WTC11 (cell line): Measurements from ENCODE around the gene MYO15B. TPM values are rescaled to one million over a fixed set of nuclear protein-coding genes. Genes with fewer than 3 reads are reported as not detected.

ENCODE experiments used
- ATAC-seq: fragments of 200-7000 bp; cut with Tn5 transposase; 2 replicates; pipeline ENCODE4 v1.10.0; 2021; ENCODE audit warnings: mild to moderate bottlenecking, moderate library complexity
- CTCF ChIA-PET: fragments of 300-600 bp; sonication (Branson Sonifier 250); formaldehyde crosslinking; loops from one replicate; lab custom pipeline; 2021; ENCODE audit warnings: antibody characterized with exemption; lab: Charles Lee
- POLR2A ChIA-PET: fragments of 350-600 bp; sonication (Branson Sonifier 250); formaldehyde crosslinking; loops from one replicate; lab custom pipeline; 2021; ENCODE audit warnings: antibody characterized with exemption; lab: Charles Lee
- DNase-seq: peaks from one replicate; pipeline ENCODE4 v3.0.0; 2021; ENCODE audit warnings: low spot score
- H3K27ac Mint-ChIP-seq: 2 replicates; pipeline ENCODE4 v1.8.0; 2021; ENCODE audit warnings: mixed read lengths
- H3K27me3 Mint-ChIP-seq: 2 replicates; pipeline ENCODE4 v1.8.0; 2021; ENCODE audit warnings: low read depth, mild to moderate bottlenecking, moderate library complexity, mixed read lengths
- H3K36me3 Mint-ChIP-seq: 2 replicates; pipeline ENCODE4 v1.8.0; 2021; ENCODE audit warnings: mixed read lengths
- H3K4me1 Mint-ChIP-seq: 2 replicates; pipeline ENCODE4 v1.8.0; 2022; ENCODE audit warnings: mixed read lengths
- H3K4me3 Mint-ChIP-seq: 2 replicates; pipeline ENCODE4 v1.8.0; 2021; ENCODE audit warnings: mild to moderate bottlenecking, moderate library complexity, mixed read lengths
- H3K9me3 Mint-ChIP-seq: 2 replicates; pipeline ENCODE4 v1.8.0; 2021; ENCODE audit warnings: mixed read lengths
- CREB1 ChIP-seq: sonication (generic); formaldehyde crosslinking; IDR thresholded peaks from 2 replicates; pipeline ENCODE4 v1.8.0; 2023; ENCODE audit warnings: mild to moderate bottlenecking, missing genetic modification reagents
- EMX1 ChIP-seq: fragments of 250-450 bp; sonication (Bioruptor Pico); IDR thresholded peaks from 2 replicates; pipeline ENCODE4 v1.8.0; 2021; ENCODE audit warnings: mild to moderate bottlenecking
- FOXJ3 ChIP-seq: sonication (generic); formaldehyde crosslinking; IDR thresholded peaks from 2 replicates; pipeline ENCODE4 v1.9.0; 2021; ENCODE audit warnings: missing genetic modification reagents, mild to moderate bottlenecking, borderline replicate concordance
- GABPB1 ChIP-seq: sonication (generic); formaldehyde crosslinking; IDR thresholded peaks from 2 replicates; pipeline ENCODE4 v1.8.1; 2023; ENCODE audit warnings: mild to moderate bottlenecking, missing genetic modification reagents
- JAZF1 ChIP-seq: fragments of 250-450 bp; sonication (Bioruptor Pico); IDR thresholded peaks from 2 replicates; pipeline ENCODE4 v1.9.0; 2021; ENCODE audit warnings: moderate library complexity, mild to moderate bottlenecking, inconsistent platforms
- NR1H2 ChIP-seq: sonication (generic); formaldehyde crosslinking; IDR thresholded peaks from 2 replicates; pipeline ENCODE4 v1.9.0; 2021; ENCODE audit warnings: mild to moderate bottlenecking, moderate library complexity, missing genetic modification reagents
- RELA ChIP-seq: sonication (generic); formaldehyde crosslinking; IDR thresholded peaks from 2 replicates; pipeline ENCODE4 v1.8.1; 2022; ENCODE audit warnings: missing genetic modification reagents, mild to moderate bottlenecking, borderline replicate concordance
- SMAD4 ChIP-seq: sonication (generic); formaldehyde crosslinking; IDR thresholded peaks from 2 replicates; pipeline ENCODE4 v1.8.0; 2022; ENCODE audit warnings: mild to moderate bottlenecking, missing genetic modification reagents
- ZNF138 ChIP-seq: sonication (generic); formaldehyde crosslinking; conservative IDR thresholded peaks from 2 replicates; pipeline ENCODE4 v1.8.1; 2022; ENCODE audit warnings: mild to moderate bottlenecking, moderate library complexity, missing genetic modification reagents
- ZNF396 ChIP-seq: fragments of 250-450 bp; sonication (Bioruptor Pico); IDR thresholded peaks from 2 replicates; pipeline ENCODE4 v1.8.0; 2021; ENCODE audit warnings: mild to moderate bottlenecking, moderate library complexity, borderline replicate concordance
- total RNA-seq: library from RNA; stranded (reverse); gene quantifications from 3 replicates; pipeline ENCODE4 v1.2.3, GENCODE V29; 2021
- TF ChIP-seq, protein P1 (sequence below): fragments of 250-450 bp; sonication (Bioruptor Pico); IDR thresholded peaks from 2 replicates; pipeline ENCODE4 v1.9.0; 2021; ENCODE audit warnings: mild to moderate bottlenecking
- TF ChIP-seq, protein P2 (sequence below): fragments of 250-450 bp; sonication (Bioruptor Pico); IDR thresholded peaks from 2 replicates; pipeline ENCODE4 v1.9.0; 2021; ENCODE audit warnings: mild to moderate bottlenecking, borderline replicate concordance
- TF ChIP-seq, protein P3 (sequence below): sonication (generic); formaldehyde crosslinking; IDR thresholded peaks from 2 replicates; pipeline ENCODE4 v1.8.1; 2022; ENCODE audit warnings: mild to moderate bottlenecking, missing genetic modification reagents, moderate library complexity, borderline replicate concordance
- TF ChIP-seq, protein P4 (sequence below): fragments of 250-450 bp; sonication (Bioruptor Pico); IDR thresholded peaks from 2 replicates; pipeline ENCODE4 v1.9.0; 2021; ENCODE audit warnings: mild to moderate bottlenecking
- TF ChIP-seq, protein P5 (sequence below): sonication (generic); formaldehyde crosslinking; IDR thresholded peaks from 2 replicates; pipeline ENCODE4 v1.8.1; 2022; ENCODE audit warnings: low read depth, missing genetic modification reagents, borderline replicate concordance
- TF ChIP-seq, protein P6 (sequence below): sonication (generic); formaldehyde crosslinking; IDR thresholded peaks from 2 replicates; pipeline ENCODE4 v1.8.1; 2023; ENCODE audit warnings: mild to moderate bottlenecking, missing genetic modification reagents

The MYO15B gene
- total RNA-seq, 1 experiment from 2014 or later, result 35.6 TPM

DNA sequence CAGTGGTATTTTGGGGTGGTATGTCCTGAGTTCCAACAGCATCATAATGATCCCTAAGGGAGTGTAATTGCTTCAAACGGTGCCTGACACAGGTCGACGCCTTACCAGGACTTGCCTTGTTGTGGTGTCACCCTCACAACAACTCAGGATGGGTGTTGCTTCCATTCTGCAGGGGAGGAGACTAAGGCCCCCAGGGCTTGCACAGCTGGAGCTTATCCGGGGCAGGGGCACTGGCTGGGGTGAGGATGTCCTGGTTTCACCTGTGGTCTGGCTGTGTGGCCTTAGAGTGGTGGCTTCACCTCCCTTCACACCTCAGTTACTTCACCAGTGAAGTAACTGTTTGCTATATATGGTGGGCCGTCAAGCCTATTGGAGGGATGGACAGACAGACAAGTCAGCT, 38.8 kb upstream of the MYO15B start:
- no peak for DNase-seq
- ChIA-PET POLR2A (interaction anchor here (0.5 to 1.8 kb wide), 3 partner anchors 24 to 33 kb away, joined by 3 to 9 read pairs (median 4); partner anchors contain the start of genes LLGL2 and TSEN54), CTCF (interaction anchor here (1.0 to 3.5 kb wide), 6 partner anchors 32 to 287 kb away, joined by 3 to 17 read pairs (median 6); partner anchors contain the start of genes GGA3, MRPS7, MYO15B and SMIM5)
- no peak for ATAC-seq
- TF ChIP-seq ZNF396 (CRISPR knock-in tag) (no peak), JAZF1 (CRISPR knock-in tag) (no peak), RELA (CRISPR knock-in tag) (no peak), SMAD4 (CRISPR knock-in tag) (no peak), GABPB1 (CRISPR knock-in tag) (no peak), NR1H2 (CRISPR knock-in tag) (no peak), ZNF138 (CRISPR knock-in tag) (no peak), CREB1 (no peak), EMX1 (no peak), FOXJ3 (CRISPR knock-in tag) (no peak)
- TF ChIP-seq, protein P1, sequence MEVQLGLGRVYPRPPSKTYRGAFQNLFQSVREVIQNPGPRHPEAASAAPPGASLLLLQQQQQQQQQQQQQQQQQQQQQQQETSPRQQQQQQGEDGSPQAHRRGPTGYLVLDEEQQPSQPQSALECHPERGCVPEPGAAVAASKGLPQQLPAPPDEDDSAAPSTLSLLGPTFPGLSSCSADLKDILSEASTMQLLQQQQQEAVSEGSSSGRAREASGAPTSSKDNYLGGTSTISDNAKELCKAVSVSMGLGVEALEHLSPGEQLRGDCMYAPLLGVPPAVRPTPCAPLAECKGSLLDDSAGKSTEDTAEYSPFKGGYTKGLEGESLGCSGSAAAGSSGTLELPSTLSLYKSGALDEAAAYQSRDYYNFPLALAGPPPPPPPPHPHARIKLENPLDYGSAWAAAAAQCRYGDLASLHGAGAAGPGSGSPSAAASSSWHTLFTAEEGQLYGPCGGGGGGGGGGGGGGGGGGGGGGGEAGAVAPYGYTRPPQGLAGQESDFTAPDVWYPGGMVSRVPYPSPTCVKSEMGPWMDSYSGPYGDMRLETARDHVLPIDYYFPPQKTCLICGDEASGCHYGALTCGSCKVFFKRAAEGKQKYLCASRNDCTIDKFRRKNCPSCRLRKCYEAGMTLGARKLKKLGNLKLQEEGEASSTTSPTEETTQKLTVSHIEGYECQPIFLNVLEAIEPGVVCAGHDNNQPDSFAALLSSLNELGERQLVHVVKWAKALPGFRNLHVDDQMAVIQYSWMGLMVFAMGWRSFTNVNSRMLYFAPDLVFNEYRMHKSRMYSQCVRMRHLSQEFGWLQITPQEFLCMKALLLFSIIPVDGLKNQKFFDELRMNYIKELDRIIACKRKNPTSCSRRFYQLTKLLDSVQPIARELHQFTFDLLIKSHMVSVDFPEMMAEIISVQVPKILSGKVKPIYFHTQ (CRISPR knock-in tag), result no peak
- TF ChIP-seq, protein P2, sequence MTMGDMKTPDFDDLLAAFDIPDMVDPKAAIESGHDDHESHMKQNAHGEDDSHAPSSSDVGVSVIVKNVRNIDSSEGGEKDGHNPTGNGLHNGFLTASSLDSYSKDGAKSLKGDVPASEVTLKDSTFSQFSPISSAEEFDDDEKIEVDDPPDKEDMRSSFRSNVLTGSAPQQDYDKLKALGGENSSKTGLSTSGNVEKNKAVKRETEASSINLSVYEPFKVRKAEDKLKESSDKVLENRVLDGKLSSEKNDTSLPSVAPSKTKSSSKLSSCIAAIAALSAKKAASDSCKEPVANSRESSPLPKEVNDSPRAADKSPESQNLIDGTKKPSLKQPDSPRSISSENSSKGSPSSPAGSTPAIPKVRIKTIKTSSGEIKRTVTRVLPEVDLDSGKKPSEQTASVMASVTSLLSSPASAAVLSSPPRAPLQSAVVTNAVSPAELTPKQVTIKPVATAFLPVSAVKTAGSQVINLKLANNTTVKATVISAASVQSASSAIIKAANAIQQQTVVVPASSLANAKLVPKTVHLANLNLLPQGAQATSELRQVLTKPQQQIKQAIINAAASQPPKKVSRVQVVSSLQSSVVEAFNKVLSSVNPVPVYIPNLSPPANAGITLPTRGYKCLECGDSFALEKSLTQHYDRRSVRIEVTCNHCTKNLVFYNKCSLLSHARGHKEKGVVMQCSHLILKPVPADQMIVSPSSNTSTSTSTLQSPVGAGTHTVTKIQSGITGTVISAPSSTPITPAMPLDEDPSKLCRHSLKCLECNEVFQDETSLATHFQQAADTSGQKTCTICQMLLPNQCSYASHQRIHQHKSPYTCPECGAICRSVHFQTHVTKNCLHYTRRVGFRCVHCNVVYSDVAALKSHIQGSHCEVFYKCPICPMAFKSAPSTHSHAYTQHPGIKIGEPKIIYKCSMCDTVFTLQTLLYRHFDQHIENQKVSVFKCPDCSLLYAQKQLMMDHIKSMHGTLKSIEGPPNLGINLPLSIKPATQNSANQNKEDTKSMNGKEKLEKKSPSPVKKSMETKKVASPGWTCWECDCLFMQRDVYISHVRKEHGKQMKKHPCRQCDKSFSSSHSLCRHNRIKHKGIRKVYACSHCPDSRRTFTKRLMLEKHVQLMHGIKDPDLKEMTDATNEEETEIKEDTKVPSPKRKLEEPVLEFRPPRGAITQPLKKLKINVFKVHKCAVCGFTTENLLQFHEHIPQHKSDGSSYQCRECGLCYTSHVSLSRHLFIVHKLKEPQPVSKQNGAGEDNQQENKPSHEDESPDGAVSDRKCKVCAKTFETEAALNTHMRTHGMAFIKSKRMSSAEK, result no peak
- TF ChIP-seq, protein P3, sequence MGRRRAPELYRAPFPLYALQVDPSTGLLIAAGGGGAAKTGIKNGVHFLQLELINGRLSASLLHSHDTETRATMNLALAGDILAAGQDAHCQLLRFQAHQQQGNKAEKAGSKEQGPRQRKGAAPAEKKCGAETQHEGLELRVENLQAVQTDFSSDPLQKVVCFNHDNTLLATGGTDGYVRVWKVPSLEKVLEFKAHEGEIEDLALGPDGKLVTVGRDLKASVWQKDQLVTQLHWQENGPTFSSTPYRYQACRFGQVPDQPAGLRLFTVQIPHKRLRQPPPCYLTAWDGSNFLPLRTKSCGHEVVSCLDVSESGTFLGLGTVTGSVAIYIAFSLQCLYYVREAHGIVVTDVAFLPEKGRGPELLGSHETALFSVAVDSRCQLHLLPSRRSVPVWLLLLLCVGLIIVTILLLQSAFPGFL (CRISPR knock-in tag), result no peak
- TF ChIP-seq, protein P4, sequence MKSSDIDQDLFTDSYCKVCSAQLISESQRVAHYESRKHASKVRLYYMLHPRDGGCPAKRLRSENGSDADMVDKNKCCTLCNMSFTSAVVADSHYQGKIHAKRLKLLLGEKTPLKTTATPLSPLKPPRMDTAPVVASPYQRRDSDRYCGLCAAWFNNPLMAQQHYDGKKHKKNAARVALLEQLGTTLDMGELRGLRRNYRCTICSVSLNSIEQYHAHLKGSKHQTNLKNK (CRISPR knock-in tag), result no peak
- TF ChIP-seq, protein P5, sequence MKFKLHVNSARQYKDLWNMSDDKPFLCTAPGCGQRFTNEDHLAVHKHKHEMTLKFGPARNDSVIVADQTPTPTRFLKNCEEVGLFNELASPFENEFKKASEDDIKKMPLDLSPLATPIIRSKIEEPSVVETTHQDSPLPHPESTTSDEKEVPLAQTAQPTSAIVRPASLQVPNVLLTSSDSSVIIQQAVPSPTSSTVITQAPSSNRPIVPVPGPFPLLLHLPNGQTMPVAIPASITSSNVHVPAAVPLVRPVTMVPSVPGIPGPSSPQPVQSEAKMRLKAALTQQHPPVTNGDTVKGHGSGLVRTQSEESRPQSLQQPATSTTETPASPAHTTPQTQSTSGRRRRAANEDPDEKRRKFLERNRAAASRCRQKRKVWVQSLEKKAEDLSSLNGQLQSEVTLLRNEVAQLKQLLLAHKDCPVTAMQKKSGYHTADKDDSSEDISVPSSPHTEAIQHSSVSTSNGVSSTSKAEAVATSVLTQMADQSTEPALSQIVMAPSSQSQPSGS (CRISPR knock-in tag), result no peak
- TF ChIP-seq, protein P6, sequence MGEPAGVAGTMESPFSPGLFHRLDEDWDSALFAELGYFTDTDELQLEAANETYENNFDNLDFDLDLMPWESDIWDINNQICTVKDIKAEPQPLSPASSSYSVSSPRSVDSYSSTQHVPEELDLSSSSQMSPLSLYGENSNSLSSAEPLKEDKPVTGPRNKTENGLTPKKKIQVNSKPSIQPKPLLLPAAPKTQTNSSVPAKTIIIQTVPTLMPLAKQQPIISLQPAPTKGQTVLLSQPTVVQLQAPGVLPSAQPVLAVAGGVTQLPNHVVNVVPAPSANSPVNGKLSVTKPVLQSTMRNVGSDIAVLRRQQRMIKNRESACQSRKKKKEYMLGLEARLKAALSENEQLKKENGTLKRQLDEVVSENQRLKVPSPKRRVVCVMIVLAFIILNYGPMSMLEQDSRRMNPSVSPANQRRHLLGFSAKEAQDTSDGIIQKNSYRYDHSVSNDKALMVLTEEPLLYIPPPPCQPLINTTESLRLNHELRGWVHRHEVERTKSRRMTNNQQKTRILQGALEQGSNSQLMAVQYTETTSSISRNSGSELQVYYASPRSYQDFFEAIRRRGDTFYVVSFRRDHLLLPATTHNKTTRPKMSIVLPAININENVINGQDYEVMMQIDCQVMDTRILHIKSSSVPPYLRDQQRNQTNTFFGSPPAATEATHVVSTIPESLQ (CRISPR knock-in tag), result no peak
- H3K4me3 Mint-ChIP-seq, result no peak overlapping the region
- H3K4me1 Mint-ChIP-seq, result peaks cover 40% of the 10 kb centered on the region
- no peaks in the 10 kb centered on the region for H3K9me3 Mint-ChIP-seq
- H3K27me3 Mint-ChIP-seq, result no peaks in the 10 kb centered on the region
- H3K36me3 Mint-ChIP-seq, result peaks cover 6% of the 10 kb centered on the region; the same call in 1 of the 2 replicates
- H3K27ac Mint-ChIP-seq, result peak overlapping the region; percentile 63; the same call in 1 of the 2 replicates
